OCI-LY1 (cell line): Measurements from ENCODE around the gene TTLL11.
"Not testable (repeated sequence)": the region's sequence is repeated elsewhere in the genome, so short reads cannot be mapped to it uniquely, and the experiment has no call there.

Experiments used
- H2AFZ ChIP-seq: fragments of 200-600 bp; sonication (generic), shearing (Covaris generic); 2 replicates; pipeline ENCODE4 v1.6.0; 2014; ENCODE audit warnings: antibody characterized with exemption, mild to moderate bottlenecking, low read length
- H3F3A ChIP-seq: fragments of 200-600 bp; sonication (generic), shearing (Covaris generic); 2 replicates; pipeline ENCODE4 v1.6.0; 2014; ENCODE audit warnings: mild to moderate bottlenecking, antibody characterized with exemption, low read length, moderate library complexity; ENCODE audit not compliant: insufficient read depth
- H3K27ac ChIP-seq: fragments of 200-600 bp; sonication (generic); 2 replicates; pipeline ENCODE4 v1.5.1; 2014; ENCODE audit warnings: low read length, mixed run types, mild to moderate bottlenecking, low read depth; ENCODE audit not compliant: poor library complexity, severe bottlenecking
- H3K27me3 ChIP-seq: fragments of 200-600 bp; sonication (generic); 2 replicates; pipeline ENCODE4 v1.6.0; 2014; ENCODE audit warnings: antibody characterized with exemption, mild to moderate bottlenecking, low read length, moderate library complexity; ENCODE audit not compliant: insufficient read depth
- H3K36me3 ChIP-seq: fragments of 200-600 bp; sonication (generic); 2 replicates; pipeline ENCODE4 v1.6.1; 2014; ENCODE audit warnings: mild to moderate bottlenecking, antibody characterized with exemption, low read length, moderate library complexity, mixed read lengths; ENCODE audit not compliant: insufficient read depth
- H3K4me1 ChIP-seq: fragments of 200-600 bp; sonication (generic); 2 replicates; pipeline ENCODE4 v1.5.1; 2014; ENCODE audit warnings: mild to moderate bottlenecking, low read length, moderate library complexity; ENCODE audit not compliant: insufficient read depth, severe bottlenecking
- H3K4me2 ChIP-seq: fragments of 200-600 bp; sonication (generic), shearing (Covaris generic); 2 replicates; pipeline ENCODE4 v1.6.1; 2014; ENCODE audit warnings: low read length
- H3K4me3 ChIP-seq: fragments of 200-600 bp; sonication (generic); 2 replicates; pipeline ENCODE4 v1.5.1; 2014; ENCODE audit warnings: low read length, low read depth, mild to moderate bottlenecking, mixed read lengths; ENCODE audit not compliant: poor library complexity, severe bottlenecking
- H3K79me2 ChIP-seq: fragments of 200-600 bp; shearing (Covaris generic); 2 replicates; pipeline ENCODE4 v1.6.1; 2016; ENCODE audit warnings: mixed run types, low read length, mixed read lengths; ENCODE audit not compliant: insufficient read depth
- H3K9ac ChIP-seq: fragments of 200-600 bp; sonication (generic), shearing (Covaris generic); 2 replicates; pipeline ENCODE4 v1.6.1; 2014; ENCODE audit warnings: mild to moderate bottlenecking, low read length, mixed read lengths
- H3K9me2 ChIP-seq: fragments of 200-600 bp; sonication (generic), shearing (Covaris generic); 2 replicates; pipeline ENCODE4 v1.6.1; 2014; ENCODE audit warnings: low read depth, mild to moderate bottlenecking, low read length, mixed read lengths
- H3K9me3 ChIP-seq: fragments of 200-600 bp; shearing (Covaris generic); 2 replicates; pipeline ENCODE4 v1.6.1; 2014; ENCODE audit warnings: low read length, mixed read lengths
- H4K20me1 ChIP-seq: fragments of 200-600 bp; sonication (generic), shearing (Covaris generic); 2 replicates; pipeline ENCODE4 v1.6.0; 2016; ENCODE audit warnings: mild to moderate bottlenecking, low read length; ENCODE audit not compliant: insufficient read depth
- CTCF ChIP-seq: fragments of 200-600 bp; sonication (generic), shearing (Covaris generic); IDR thresholded peaks from 2 replicates; pipeline ENCODE4 v1.5.1; 2017; ENCODE audit warnings: mild to moderate bottlenecking, antibody characterized with exemption, low read length, moderate library complexity, mixed read lengths
- EZH2 ChIP-seq: fragments of 200-600 bp; sonication (generic), shearing (Covaris generic); IDR thresholded peaks from 2 replicates; pipeline ENCODE4 v1.8.0; 2017; ENCODE audit warnings: borderline replicate concordance, mixed run types, mild to moderate bottlenecking, antibody characterized with exemption, low read length, moderate library complexity, mixed read lengths

TTLL11 gene

GRCh38 chr9:122005597-122005996 lies 87.5 kb downstream of the TTLL11 start:
- no peak overlapping the region for H3K27ac ChIP-seq
- H3K27me3 ChIP-seq: no peaks in the 10 kb centered on the region
- no peak overlapping the region for H3K4me2 ChIP-seq
- no peak overlapping the region for H2AFZ ChIP-seq
- no peaks in the 10 kb centered on the region for H3K36me3 ChIP-seq
- H3K9me3 ChIP-seq: no peaks in the 10 kb centered on the region
- H3K4me3 ChIP-seq: no peak overlapping the region
- H3K79me2 ChIP-seq: no peaks in the 10 kb centered on the region
- H3F3A ChIP-seq: no peaks in the 10 kb centered on the region
- TF ChIP-seq EZH2 (no peak), CTCF (peak; percentile 16; the same call in 1 of the 2 replicates)
- H4K20me1 ChIP-seq: no peaks in the 10 kb centered on the region
- no peaks in the 10 kb centered on the region for H3K9me2 ChIP-seq
- no peak overlapping the region for H3K9ac ChIP-seq
- no peaks in the 10 kb centered on the region for H3K4me1 ChIP-seq

- Histone ChIP-seq H4K20me1 (no peaks in the 10 kb centered on the region), H2AFZ (no peak overlapping the region), H3K4me1 (peaks cover 3% of the 10 kb centered on the region), H3K79me2 (no peaks in the 10 kb centered on the region), H3F3A (no peaks in the 10 kb centered on the region), H3K9ac (no peak overlapping the region), H3K4me2 (no peak overlapping the region), H3K9me3 (no peaks in the 10 kb centered on the region), H3K27ac (no peak overlapping the region), H3K27me3 (no peaks in the 10 kb centered on the region), H3K9me2 (no peaks in the 10 kb centered on the region), H3K4me3 (no peak overlapping the region), H3K36me3 (no peaks in the 10 kb centered on the region)
- TF ChIP-seq EZH2 (no peak), CTCF (no peak)
These were observed 88.5 kb downstream of the TTLL11 start for GRCh38 chr9:122004589-122004988.

GRCh38 chr9:122001491-122002201 lies 91.5 kb downstream of the TTLL11 start:
- no peak overlapping the region for H3K27ac ChIP-seq
- TF ChIP-seq EZH2 (no peak), CTCF (no peak)
- no peaks in the 10 kb centered on the region for H3K36me3 ChIP-seq
- no peak overlapping the region for H2AFZ ChIP-seq
- H3K4me3 ChIP-seq: no peak overlapping the region
- H3K27me3 ChIP-seq: no peaks in the 10 kb centered on the region
- no peaks in the 10 kb centered on the region for H3F3A ChIP-seq
- no peaks in the 10 kb centered on the region for H4K20me1 ChIP-seq
- H3K9me2 ChIP-seq: no peaks in the 10 kb centered on the region
- H3K79me2 ChIP-seq: no peaks in the 10 kb centered on the region
- no peaks in the 10 kb centered on the region for H3K9me3 ChIP-seq
- H3K9ac ChIP-seq: no peak overlapping the region
- no peak overlapping the region for H3K4me2 ChIP-seq
- peaks cover 10% of the 10 kb centered on the region for H3K4me1 ChIP-seq

GRCh38 chr9:122000526-122000925 lies 92.6 kb downstream of the TTLL11 start:
- H3K4me1 ChIP-seq, H2AFZ ChIP-seq, H3K27me3 ChIP-seq, H3K79me2 ChIP-seq, H3K9me3 ChIP-seq, H3K9me2 ChIP-seq, H4K20me1 ChIP-seq, H3K36me3 ChIP-seq, H3F3A ChIP-seq, H3K4me3 ChIP-seq, H3K27ac ChIP-seq, H3K9ac ChIP-seq, H3K4me2 ChIP-seq: not testable (repeated sequence)
